ENCODE results near the gene ELOVL3.
"Not testable (repeated sequence)": the region's sequence is repeated elsewhere in the genome, so short reads cannot be mapped to it uniquely, and the experiment has no call there.

The ELOVL3 gene

DNA sequence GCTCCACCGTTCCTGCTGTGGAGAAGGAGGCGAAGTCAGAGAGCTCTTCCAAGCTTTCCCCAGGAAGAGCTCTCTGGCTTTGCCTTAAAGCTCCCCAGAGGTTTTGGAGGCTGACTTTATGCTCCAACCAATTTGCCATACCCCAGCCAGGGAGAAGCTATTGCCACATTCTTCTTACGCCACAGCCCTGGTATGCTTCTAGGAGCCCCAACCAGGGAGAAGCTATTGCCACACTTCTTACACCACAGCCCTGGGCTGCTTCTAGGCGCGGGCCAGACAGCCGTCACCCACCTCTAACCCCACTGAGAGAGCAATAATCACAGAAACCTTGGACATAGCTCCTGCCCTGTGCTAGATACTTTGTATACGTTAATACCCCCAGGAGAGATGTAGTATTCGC, 951 bp downstream of the ELOVL3 start:
- no peak for DNase-seq (ENCODE audit: low read depth, low spot score)

- peak; percentile 70 for DNase-seq (ENCODE audit: low read depth, low spot score)
Observed at GRCh38 chr10:102229810-102230263, 3.7 kb downstream of the ELOVL3 start.

GRCh38 chr10:102230264-102230860, 4.3 kb downstream of the ELOVL3 start:
- no peak for DNase-seq (ENCODE audit: low read depth, low spot score)

- no peak for DNase-seq (ENCODE audit: low read depth, low spot score)
Observed at GRCh38 chr10:102230861-102231356, 4.8 kb downstream of the ELOVL3 start.

- DNase-seq (ENCODE audit: low read depth, low spot score), result peak; percentile 30
Observed at GRCh38 chr10:102231357-102232318, 5.5 kb downstream of the ELOVL3 start.

DNA sequence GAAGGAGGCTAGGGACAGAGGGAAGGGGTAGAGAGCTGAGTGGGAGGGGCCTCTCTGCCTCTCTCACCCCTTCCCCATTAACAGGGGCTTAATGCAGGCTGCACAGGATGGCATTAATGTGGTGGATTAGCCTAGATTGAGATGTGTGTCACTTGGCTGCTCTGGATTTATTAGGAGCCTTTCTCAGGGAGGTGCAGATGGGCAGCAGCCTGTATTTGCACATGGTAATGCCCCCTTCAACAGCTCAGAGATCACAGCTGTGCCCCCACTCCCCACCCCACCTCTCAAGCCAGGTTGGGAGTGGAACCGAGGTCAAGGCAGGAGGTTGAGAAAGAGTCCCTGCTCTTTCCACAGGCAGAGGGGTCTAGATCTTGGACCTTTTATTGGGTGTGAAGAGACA, 7.9 kb downstream of the ELOVL3 start:
- no peak for DNase-seq (ENCODE audit: low read depth, low spot score)

DNA sequence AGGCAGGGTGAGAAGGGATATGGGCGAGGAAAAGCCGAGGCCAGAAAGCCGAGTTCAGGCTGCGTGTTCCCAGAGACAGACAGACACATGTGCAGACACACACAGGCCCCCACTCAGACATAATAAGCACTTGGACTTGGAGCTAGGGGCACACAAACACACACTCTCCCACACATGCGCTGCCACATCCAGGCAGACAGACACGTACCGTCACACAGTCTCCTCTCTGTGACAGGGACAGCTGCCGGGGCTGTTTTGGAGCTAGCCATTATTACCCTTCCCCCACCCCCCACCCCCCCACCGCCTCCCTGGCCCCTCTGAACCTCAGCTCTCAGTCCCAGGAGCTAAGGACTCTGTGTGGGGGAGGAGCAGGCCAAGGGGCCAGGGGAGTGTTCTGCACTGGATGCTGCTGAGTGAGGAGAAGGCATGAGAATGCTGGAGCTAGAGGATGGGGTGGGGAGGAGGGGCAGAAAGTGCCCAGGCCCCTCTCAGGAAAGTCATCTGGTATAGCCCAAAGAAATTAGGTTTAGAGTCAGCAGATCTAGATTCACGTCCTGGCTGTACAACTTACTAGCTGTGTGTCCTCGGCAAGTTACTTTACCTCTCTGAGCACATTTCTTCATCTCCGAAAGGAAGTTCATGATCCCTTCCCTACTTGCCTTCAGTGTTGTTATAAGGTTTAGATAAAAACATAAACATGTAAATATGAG, 8.9 kb downstream of the ELOVL3 start:
- no peak for DNase-seq (ENCODE audit: low read depth, low spot score)

DNA sequence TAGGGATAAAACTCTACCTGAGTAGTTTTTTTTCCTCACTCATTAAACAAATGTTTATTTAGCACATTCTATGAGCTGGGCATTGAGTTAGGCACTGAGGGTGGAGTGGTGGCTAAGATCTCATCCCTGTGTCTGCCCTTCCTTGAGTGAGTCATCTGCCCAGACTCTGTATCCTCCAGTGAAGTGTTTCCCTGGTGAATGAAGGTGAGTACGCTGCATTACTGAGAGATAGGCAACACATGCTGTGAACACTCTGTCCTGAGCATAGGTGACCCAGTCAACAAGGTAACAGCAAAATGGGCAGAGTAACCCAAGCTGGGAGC, 9.5 kb downstream of the ELOVL3 start:
- no peak for DNase-seq (ENCODE audit: low read depth, low spot score)

GRCh38 chr10:102236006-102236405, 9.9 kb downstream of the ELOVL3 start:
- DNase-seq (ENCODE audit: low read depth, low spot score), result no peak

DNA sequence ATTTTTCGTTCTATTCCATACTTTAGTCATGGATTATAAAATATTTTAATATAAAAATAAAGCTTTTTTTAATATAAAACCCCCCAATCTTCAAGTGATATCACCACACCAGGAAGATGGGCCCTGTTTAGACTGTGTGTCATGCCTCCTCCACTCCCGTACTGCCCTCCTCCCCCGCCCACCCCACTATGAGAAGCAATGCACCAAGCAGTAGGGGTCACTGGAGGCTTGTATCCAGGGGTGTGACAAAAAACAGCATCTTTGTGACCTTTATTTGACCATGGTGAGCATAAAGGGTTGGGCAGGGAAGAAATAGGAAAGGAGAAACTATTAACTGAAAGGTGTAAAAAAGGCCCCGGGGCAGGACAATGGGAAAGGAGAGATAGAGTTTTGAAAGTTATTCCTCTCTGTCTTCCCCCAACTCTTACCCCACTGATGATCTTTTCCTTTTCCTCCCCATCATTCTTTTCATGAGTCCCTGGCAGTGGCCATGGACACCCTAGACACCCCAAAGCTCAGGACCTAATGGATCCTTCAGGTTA, 11.7 kb downstream of the ELOVL3 start:
- DNase-seq (ENCODE audit: low read depth, low spot score), result no peak

GRCh38 chr10:102240467-102241031, 14.4 kb downstream of the ELOVL3 start:
- DNase-seq (ENCODE audit: low read depth, low spot score), result no peak

GRCh38 chr10:102241032-102241443, 14.9 kb downstream of the ELOVL3 start:
- no peak for DNase-seq (ENCODE audit: low read depth, low spot score)

- peak; percentile 75 for DNase-seq (ENCODE audit: low read depth, low spot score)
Observed at GRCh38 chr10:102241444-102242117, 15.5 kb downstream of the ELOVL3 start, which contains the start of gene PITX3. TSS of gene PITX3 (minus strand) at chr10:102241512. CDS start at chr10:102232080, 9,432 bp downstream.

GRCh38 chr10:102242118-102242485, 16.0 kb downstream of the ELOVL3 start:
- no peak for DNase-seq (ENCODE audit: low read depth, low spot score)

- DNase-seq (ENCODE audit: low read depth, low spot score), result no peak
Observed at GRCh38 chr10:102243309-102243708, 17.2 kb downstream of the ELOVL3 start.

- peak; percentile 80 for DNase-seq (ENCODE audit: low read depth, low spot score)
Observed at GRCh38 chr10:102245082-102245931, 19.2 kb downstream of the ELOVL3 start, which contains the start of gene GBF1. TSS of gene GBF1 (plus strand) at chr10:102245532. CDS start at chr10:102258939, 13,407 bp downstream.

GRCh38 chr10:102245932-102246251, 19.8 kb downstream of the ELOVL3 start:
- DNase-seq (ENCODE audit: low read depth, low spot score), result no peak

GRCh38 chr10:102246261-102246660, 20.2 kb downstream of the ELOVL3 start:
- no peak for DNase-seq (ENCODE audit: low read depth, low spot score)

GRCh38 chr10:102247734-102248133, 21.6 kb downstream of the ELOVL3 start:
- no peak for DNase-seq (ENCODE audit: low read depth, low spot score)

DNA sequence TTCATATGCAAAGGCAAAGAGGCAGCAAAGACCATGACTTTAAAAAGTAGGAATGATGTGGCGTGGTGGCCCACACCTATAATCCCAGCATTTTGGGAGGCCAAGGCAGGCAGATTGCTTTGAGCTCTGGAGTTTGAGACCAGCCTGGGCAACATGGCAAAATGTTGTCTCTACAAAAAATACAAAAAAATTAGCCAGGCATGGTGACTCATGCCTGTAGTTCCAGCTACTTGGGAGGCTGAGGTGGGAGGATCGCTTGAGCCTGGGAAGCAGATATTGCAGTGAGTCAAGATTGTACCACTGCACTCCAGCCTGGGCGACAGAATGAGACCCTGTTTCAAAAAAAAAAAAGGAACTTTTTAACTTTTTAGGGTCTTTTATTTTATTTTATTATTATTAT, 26.4 kb downstream of the ELOVL3 start:
- not testable (repeated sequence) for DNase-seq (ENCODE audit: low read depth, low spot score)
